Left ventricle myocardium superior (tissue), 1 donor: Measurements from ENCODE around the gene TMEFF1. TPM values are rescaled to one million over a fixed set of nuclear protein-coding genes. Genes with fewer than 3 reads are reported as not detected.
A peak's percentile ranks its signal among the peaks of the same experiment; 100 is the strongest.
"Not testable (repeated sequence)": the region's sequence is repeated elsewhere in the genome, so short reads cannot be mapped to it uniquely, and the experiment has no call there.

Experiments used
- ATAC-seq: fragments of 200-7000 bp; cut with Tn5 transposase; one replicate; pipeline ENCODE4 v1.9.1; 2020; ENCODE audit warnings: mild to moderate bottlenecking, moderate library complexity
- DNase-seq: peaks from one replicate; pipeline ENCODE4 v3.0.0-alpha.2; 2020
- intact Hi-C: fragments of 100-400 bp; cut with micrococcal nuclease; formaldehyde crosslinking; loops from one replicate; pipeline ENCODE4 v1.11.0; 2022
- total RNA-seq: library from RNA; stranded (reverse); fragmentation: NEBNext Ultra II Directional; extraction: Animal tissue kit (Norgen Biotek cat#: 25700); gene quantifications from one replicate; pipeline ENCODE4 v1.2.1, GENCODE V29; 2021
- donor health status: DM: no; HTN: yes; CAD: no; lungs with severe emphysema.

The TMEFF1 gene
- total RNA-seq, 1 donor from 2014 or later: not detected

GRCh38 chr9:100478192-100478591 is 5.2 kb downstream of the TMEFF1 start:
- intact Hi-C loops: no loop called here
- DNase-seq (no peak), ATAC-seq (no peak)

- intact Hi-C loops: no loop called here
- DNase-seq (no peak), ATAC-seq (no peak)
These were observed 6.9 kb downstream of the TMEFF1 start for GRCh38 chr9:100479820-100480219.

DNA sequence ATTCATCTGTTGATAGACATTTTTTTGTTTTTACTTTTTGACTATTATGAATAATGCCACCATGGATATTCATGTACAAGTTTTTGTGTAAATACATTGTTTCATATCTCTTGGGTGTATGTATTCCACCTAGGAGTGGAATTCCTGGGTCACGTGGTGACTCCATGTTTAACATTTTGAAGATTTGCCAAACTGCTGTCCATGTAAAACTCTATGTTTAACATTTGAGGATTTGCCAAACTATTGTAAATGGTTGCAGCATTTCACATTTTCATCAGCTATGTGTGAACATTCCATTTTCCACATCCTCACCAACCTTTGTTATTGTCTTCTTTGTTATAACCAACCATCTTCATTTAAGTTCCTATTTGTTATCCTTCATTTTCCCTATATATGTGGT is 12.2 kb downstream of the TMEFF1 start:
- ATAC-seq: no peak
- DNase-seq: no peak
- intact Hi-C loops: no loop called here

- intact Hi-C loops: no loop called here
- DNase-seq: no peak
- ATAC-seq: no peak
These were observed 13.7 kb downstream of the TMEFF1 start for GRCh38 chr9:100486479-100487176.

DNA sequence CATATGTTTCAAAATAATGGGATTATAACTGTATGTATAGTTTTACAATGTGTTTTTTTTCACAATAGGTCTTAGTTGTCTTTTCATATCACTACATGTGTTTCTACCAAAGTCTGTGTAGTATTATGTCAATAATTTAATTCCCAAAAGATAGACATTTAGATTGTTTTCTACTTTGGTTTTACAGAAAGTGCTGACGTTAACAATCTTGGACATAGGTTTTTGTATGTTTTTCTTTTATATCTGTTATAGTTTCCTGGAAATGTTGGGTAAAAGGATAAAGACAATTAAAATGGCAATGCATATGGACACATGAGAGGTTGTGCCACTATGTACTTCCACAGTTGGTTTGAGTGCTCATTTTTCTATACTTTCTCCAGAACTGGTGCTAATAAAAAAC is 15.2 kb downstream of the TMEFF1 start:
- intact Hi-C loops: no loop called here
- ATAC-seq (no peak), DNase-seq (no peak)

GRCh38 chr9:100489836-100490235 is 16.9 kb downstream of the TMEFF1 start:
- ATAC-seq (no peak), DNase-seq (no peak)
- intact Hi-C loops: no loop called here

GRCh38 chr9:100492952-100493351 is 20.0 kb downstream of the TMEFF1 start:
- intact Hi-C loops: no loop called here
- ATAC-seq (peak; percentile 62), DNase-seq (no peak)

- intact Hi-C loops: no loop called here
- ATAC-seq: no peak
- no peak for DNase-seq
These were observed 25.6 kb downstream of the TMEFF1 start for GRCh38 chr9:100498592-100498991.

DNA sequence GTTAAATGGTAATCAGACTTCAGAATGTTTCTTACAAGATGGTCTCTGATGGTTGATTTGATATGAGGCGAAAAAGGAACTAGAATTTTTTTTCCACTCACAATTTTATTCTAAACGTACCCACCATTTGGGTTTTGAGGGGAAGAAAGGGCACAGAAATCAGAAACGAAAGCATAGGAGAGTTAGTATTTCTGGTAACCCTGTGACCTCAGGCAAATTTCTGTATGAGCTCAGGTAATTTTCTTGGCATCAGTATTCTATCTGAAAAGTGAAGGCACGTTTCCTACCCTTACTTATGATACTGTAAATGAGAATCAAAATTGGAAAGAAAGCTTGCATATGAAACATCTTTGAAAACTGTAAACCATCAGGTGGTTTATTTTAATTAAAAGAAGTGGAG is 26.5 kb downstream of the TMEFF1 start:
- DNase-seq: no peak
- intact Hi-C loops: no loop called here
- no peak for ATAC-seq

- intact Hi-C loops: loop anchor here (10.0 kb wide), 1 partner anchor 95 kb away; no protein-coding TSS in a partner anchor
- no peak for DNase-seq
- no peak for ATAC-seq
These were observed 26.9 kb downstream of the TMEFF1 start for GRCh38 chr9:100499866-100500265.

DNA sequence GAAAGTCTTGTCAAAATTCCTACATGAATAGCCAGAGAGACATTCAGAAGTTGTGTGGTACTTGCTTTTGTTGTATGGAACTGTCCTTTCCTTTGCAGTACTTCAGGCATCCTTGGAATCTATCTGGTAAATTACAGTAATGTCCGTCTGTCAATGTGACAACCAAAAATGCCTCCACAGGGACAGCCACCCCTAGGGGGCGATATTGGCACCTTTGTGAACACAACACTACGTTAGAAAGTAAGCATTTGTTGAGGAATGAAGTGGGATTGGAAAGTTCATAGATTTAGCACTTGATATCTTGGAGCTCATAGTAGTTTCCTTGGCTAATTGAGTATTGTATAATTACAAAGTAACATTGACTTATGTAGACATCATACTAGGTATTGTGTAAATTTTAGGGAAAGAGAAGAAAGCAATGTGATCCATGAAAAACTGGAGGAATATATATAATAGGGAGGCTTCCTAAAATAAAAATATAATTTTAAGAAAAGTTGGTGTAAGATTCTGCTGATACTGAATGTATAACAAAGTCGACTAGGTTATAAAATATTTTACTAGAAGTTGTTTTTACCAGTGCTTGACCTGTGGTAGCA is 32.7 kb downstream of the TMEFF1 start:
- ATAC-seq (peak; percentile 25), DNase-seq (peak; percentile 78)
- intact Hi-C loops: loop anchor here (10.0 kb wide), 1 partner anchor 89 kb away; no protein-coding TSS in a partner anchor

DNA sequence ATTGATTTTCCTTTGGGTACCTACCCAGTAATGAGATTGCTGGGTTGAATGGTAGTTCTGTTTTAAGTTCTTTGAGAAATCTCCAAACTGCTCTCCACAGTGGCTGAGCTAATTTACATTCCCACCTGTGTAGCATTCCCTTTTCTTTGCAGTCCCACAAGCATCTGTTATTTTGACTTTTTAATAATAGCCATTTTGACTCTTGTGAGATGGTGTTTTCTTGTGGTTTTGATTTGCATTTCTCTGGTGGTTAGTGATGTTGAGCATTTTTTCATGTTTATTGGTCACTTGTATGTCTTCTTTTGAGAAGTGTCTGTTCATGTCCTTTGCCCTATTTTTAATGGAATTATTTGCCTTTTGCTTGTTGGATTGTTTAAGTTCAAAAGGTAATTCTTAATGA is 34.4 kb downstream of the TMEFF1 start:
- intact Hi-C loops: loop anchor here (10.0 kb wide), 1 partner anchor 87 kb away; no protein-coding TSS in a partner anchor
- not testable (repeated sequence) for ATAC-seq, DNase-seq

GRCh38 chr9:100511205-100511604 is 38.3 kb downstream of the TMEFF1 start:
- intact Hi-C loops: no loop called here
- ATAC-seq (no peak), DNase-seq (no peak)

DNA sequence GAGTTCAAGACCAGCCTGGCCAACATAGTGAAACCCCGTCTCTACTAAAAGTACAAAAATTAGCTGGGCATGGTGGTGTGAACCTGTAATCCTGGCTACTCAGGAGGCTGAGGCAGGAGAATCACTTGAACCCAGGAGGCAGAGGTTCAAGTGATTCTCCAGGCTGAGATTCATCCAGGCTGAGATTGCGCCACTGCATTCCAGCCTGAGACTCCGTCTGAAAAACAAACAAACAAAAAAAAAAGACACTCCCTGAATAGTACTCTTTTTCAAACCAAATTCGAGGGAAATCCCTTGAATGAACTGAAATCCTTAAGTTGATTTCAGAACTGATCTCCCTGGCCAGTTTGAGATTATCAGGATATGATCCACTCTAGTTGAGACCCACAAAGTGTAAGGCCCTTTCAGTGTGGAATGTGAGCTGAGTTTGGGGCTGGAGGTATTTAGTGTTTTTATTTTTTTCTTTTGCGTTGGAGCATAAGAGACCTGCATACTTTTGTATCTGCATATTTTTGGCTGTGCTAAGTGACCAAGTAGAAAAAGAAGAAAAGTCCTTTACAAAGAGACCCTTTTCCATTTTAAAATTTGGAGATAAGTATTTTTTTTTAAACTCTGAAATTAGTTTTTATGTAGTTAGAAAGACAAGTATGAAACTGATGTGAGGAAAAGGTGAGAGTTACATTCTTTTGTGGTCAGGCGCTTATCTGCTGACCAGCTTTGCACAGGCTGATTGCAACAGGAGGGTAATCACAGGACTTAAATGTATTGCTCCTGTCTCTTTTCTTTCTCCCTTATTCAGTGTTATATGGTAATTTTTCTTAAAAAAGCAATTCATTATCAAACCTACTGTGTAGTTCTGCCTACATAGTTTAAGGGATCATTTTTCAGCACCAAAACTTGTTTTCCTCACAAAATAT is 42.9 kb downstream of the TMEFF1 start:
- no peak for DNase-seq
- intact Hi-C loops: no loop called here
- no peak for ATAC-seq

GRCh38 chr9:100521282-100521681 is 48.3 kb downstream of the TMEFF1 start:
- DNase-seq (no peak), ATAC-seq (no peak)
- intact Hi-C loops: no loop called here

DNA sequence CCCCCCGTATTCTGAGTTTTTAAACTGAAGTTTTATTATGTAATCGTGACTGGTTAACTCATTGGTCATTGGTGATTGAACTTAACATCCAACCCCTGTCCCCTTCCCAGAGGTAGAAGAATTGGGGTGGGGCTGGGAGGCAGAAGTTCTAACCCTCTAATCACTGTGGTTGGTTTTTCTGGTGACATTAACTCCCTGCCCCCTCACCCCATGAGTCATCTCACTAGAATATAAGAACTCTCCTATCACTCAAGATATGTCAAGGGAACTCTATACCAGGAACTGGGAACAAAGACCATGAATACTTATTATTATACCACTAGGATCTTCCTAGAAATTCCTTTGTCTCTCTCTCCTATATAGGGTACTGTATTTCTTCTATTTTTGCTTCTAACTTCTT is 52.6 kb downstream of the TMEFF1 start:
- intact Hi-C loops: no loop called here
- DNase-seq: no peak

DNA sequence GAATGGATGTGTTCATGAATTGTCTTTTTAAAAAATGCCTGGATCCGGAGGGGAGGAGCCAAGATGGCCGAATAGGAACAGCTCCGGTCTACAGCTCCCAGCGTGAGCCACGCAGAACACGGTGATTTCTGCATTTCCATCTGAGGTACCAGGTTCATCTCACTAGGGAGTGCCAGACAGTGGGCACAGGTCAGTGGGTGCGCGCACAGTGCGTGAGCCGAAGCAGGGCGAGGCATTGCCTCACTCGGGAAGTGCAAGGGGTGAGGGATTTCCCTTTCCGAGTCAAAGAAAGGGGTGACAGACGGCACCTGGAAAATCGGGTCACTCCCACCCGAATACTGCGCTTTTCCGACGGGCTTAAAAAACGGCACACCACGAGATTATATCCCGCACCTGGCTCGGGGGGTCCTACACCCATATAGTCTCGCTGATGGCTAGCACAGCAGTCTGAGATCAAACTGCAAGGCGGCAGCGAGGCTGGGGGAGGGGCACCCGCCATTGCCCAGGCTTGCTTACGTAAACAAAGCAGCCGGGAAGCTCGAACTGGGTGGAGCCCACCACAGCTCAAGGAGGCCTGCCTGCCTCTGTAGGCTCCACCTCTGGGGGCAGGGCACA is 54.3 kb downstream of the TMEFF1 start:
- intact Hi-C loops, ATAC-seq, DNase-seq: not testable (repeated sequence)

More for the DNA sequence above, 52.6 kb downstream of the TMEFF1 start:
- ATAC-seq: no peak

- no peak for ATAC-seq
- intact Hi-C loops: no loop called here
These were observed 61.5 kb downstream of the TMEFF1 start for GRCh38 chr9:100534401-100534800.

GRCh38 chr9:100540327-100540726 is 67.4 kb downstream of the TMEFF1 start:
- ATAC-seq (no peak), DNase-seq (no peak)
- intact Hi-C loops: no loop called here

More at GRCh38 chr9:100534401-100534800, 61.5 kb downstream of the TMEFF1 start:
- no peak for DNase-seq
